Fibroblast of upper back skin (primary cell): Measurements from ENCODE around the gene IGSF21.
A peak's percentile ranks its signal among the peaks of the same experiment; 100 is the strongest.

Experiments used
- DNase-seq: peaks from one replicate; pipeline ENCODE4 v3.0.0-alpha.2; 2013

IGSF21 gene

DNA sequence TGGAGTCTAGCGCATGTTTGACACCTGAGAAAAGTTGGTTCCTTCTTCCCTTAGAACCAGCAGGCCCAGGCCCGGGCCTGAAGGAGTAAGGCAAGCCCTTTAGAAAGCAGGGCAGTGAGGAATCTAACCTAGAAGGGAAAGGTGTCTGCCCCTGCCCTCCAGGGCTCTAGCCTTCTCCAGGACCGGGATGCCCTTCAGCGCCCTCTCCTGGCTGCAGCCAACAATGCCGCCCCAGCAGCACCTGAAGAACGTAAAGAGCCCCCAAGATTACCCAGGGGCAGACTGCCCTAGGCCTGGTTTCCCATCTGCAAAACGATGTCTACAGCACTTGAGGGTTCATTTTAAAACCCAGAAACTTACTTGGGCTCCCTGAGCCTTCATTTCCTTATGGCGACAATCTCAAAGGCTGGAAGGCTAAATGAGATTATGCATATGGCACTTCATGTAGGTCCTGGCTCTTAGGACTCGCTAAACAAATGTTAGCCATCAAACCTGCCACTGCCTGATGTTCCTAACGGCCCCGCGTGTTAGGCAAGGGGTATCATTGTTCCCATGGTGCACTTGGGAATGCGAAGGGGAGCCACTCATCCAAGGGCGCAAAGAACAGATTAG, 266.4 kb downstream of the IGSF21 start:
- DNase-seq = no peak

- no peak for DNase-seq
These were observed 269.1 kb downstream of the IGSF21 start for GRCh38 chr1:18376661-18377060.

DNA sequence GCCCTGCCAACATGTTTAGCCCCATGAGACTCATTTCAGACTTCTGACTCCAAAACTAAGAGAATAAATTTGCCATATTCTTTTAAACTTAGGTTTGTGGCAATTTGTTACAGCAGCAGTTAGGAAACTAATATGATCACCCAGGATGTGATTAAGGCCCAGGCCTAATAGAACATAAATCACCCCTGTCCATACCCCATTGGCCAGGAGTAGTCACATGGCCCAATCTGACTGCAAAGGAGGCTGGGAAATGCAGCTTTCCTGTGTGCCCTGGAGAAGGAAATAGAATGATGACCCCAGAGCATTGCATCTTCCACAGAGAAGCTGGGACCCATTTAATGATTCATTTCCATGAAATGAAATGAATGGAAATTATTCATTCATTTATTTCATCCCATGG, 272.7 kb downstream of the IGSF21 start:
- no peak for DNase-seq

- no peak for DNase-seq
These were observed 276.5 kb downstream of the IGSF21 start for GRCh38 chr1:18384059-18384458.

DNA sequence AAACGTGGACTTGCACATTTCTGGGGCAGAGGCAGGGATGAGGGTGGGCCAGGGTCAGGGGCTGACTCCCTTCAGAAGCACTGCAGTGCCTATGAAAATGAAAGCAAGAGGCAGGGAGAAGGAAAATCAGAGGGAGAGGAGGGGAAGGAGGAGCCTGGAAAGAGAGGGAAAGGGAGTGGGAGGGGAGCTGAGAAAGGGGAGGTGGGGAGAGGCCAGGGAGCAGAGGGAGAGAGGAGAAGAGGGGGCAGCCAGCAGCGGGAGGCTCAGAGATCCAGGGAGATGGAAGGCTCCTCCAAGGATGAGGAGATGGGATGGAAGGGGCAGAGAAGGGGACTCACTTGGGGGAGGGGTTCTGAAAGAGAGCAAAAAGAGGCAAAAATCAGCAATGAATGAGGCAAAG, 276.9 kb downstream of the IGSF21 start:
- no peak for DNase-seq

DNA sequence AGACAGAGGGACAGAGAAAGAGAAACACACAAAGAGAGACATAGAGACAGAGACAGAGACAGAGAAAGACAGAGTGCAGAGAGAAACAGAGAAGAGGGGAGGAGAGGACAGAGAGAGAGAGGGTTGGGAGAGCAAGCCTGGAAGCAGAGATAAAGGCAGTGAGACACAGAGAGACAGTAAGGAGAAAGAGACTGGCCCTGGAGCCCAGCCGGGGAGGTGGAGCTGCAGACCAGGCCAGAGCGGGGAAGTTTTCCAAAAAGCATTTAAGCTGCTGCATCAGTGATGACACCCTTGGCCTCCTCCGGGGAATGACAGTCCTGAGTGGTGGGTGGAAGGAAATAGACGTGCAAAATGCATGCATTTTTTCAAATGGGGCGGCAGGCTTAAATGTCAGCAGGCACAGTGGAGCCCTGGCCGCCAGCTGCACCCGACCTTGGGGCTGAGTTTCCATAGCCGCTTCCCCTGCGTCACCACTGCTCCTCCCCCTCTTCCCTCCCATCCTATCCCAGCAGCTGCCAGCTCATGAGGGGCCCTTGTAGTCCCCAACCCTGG, 277.7 kb downstream of the IGSF21 start:
- peak; percentile 8 for DNase-seq

DNA sequence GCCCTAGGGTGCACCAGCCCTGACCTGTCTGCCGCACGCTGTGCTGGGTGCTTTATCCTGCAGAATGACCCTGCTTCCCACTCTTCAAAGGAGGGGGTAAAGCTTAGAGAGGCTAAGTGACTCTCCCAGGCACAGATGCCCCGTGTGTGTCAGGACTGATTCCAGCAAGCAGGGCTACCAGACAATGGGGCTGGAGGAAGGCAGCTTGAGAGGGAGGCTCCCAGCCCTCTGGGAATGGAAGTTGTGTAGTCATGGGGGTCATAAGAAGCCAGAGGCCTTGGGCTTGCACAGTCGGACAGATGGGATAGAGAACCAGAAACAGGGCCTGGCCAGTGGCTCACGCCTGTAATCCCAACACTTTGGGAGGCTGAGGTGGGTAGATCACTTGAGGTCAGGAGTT, 279.0 kb downstream of the IGSF21 start:
- DNase-seq = no peak

- no peak for DNase-seq
These were observed 279.7 kb downstream of the IGSF21 start for GRCh38 chr1:18387307-18387706.

DNA sequence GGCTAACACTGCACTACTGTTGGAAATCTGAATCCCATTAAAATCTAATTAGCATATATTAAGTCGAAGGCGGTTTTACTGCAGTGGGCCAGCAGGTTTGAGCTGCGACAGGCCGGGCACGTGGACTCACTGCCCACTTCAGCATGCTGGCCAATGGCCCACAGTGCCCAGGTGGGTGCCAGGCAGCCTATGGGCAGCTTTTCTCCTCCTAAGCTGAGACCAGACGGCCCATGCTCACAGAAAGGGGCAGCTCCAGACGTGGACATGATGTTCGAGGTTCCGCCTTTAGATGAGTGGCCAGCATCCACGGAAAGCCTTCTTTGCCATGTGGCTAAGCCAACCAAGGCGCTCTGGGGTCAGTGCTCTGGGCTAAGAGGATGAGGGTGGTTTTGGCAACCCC, 283.4 kb downstream of the IGSF21 start:
- DNase-seq = no peak

GRCh38 chr1:18394563-18395156, 287.1 kb downstream of the IGSF21 start:
- DNase-seq = no peak

GRCh38 chr1:18396247-18396980, 288.8 kb downstream of the IGSF21 start:
- no peak for DNase-seq

- DNase-seq = no peak
These were observed 290.0 kb downstream of the IGSF21 start for GRCh38 chr1:18397641-18398040.

- DNase-seq = no peak
These were observed 291.4 kb downstream of the IGSF21 start for GRCh38 chr1:18398791-18399530.

GRCh38 chr1:18400347-18401102, 292.9 kb downstream of the IGSF21 start:
- DNase-seq = no peak

- DNase-seq = no peak
These were observed 294.3 kb downstream of the IGSF21 start for GRCh38 chr1:18401921-18402320.

DNA sequence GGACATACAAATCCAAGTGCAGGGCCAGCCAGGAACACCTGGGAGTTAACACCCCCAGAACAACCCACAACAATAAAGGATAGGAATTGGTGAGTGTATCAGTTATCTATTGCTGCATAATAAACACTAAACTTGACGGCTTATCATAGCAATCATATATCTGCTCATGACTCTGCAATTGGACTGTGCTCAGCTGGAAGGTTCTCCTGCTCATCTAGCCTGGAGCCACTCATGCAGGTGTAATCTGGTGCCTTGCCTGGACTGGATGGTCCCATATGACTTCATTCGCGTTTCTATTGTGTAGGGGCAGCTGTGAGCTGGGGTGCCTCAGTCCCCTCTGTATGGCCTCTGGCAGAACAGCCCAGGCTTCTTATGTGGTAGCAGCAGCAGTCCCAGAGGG, 296.9 kb downstream of the IGSF21 start:
- DNase-seq = no peak

DNA sequence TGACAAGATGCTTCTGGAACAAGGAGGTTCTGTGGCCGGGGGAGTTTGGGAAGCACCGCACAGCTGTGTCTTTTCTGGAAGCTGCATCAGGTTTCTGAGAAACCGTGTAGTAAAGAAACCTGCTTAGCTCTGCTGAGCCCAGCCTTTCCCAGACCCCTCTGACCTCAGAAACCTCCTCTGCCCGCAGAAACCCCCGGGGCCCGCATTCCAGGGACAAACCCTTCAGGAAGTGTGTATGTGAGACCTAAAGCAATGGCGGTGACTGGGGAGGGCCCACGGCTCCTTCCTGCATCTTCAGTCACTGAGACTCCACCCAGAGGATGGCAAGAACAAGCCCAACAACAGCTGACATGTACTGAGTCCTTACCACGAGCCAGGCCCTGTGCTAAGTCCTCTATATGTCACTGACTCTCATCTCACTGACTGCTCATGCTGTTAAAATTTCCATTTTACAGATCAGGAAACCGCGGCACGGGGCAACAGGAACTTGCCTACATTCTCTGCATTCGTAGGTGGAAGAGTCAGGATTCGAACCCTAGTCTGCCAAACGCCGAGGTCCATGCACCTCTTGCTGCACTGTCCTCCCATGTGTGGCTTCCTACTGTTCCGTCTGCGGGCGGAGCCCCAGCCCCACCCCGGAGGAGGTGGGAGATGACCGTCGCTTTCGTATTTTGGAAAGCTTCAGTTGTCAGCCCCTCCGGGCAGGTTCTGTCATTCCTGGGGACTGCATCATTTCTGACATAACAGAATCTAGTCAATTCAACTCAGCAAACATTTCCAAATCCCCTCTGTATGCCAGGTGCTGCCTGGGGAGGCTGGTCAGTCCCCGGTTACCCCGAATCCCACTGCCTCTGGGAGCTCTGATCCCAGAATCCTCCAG, 299.8 kb downstream of the IGSF21 start:
- DNase-seq = no peak

GRCh38 chr1:18408656-18409370, 301.2 kb downstream of the IGSF21 start:
- no peak for DNase-seq

DNA sequence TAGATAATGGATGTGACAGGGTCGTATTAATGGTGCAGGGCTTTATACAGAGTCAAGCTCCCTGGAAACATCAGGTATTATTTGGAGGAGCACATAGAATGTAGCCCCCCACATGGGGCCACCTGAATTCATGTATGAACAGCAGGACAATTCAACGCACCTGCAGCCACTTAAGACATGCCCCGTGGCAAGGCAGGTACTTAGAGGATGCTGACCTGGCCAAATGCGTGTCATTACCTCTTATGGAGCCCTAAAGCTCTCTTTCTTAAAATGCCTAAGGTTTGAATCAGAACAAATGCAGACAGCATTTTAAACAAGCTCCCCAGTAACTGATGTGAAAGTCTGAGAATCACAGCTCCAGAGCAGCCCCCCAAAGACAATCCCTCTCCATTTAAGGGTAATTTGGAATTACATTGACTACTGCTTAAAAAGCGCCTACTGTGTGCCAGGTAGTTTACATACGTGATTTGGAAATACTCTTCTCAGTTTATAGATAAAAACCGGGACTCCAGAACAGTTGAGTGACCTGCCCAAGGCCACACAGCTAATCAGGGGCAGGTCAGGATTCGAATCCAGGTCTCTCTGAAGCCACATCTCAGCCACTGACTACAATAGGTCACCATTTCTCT, 302.1 kb downstream of the IGSF21 start:
- no peak for DNase-seq

DNA sequence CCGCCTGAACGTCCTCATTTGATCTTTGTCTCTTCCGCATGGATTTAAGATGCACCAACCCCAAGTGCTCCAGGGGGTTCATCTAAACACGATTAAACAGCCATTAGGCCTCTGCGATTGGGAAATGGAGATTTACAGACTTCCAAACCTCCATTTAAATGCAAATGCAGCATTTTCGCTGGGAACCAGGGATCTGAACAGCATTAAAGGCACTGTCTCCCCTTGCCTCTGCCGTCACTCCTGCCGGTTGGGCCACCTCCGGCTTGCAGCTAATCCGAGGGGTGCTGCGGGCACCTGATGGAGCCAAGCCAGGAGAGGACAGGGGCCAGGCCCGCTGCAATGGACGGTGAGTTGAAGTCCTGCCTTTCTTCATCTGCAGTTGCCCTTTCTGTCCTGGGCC, 302.8 kb downstream of the IGSF21 start:
- no peak for DNase-seq
